Measurements from ENCODE around the gene ILF2.

The ILF2 gene

GRCh38 chr1:153688736-153689328 lies 18.0 kb upstream of the ILF2 start:
- no peak for DNase-seq (ENCODE audit: extremely low spot score)
- POLR2A ChIA-PET: no interaction called here
- CTCF ChIA-PET: interaction anchor here (0.7 kb wide), 1 partner anchor 298 kb away, joined by 3 read pairs; no protein-coding TSS in a partner anchor
- TF ChIP-seq CTCF (IDR thresholded peaks at IDR 0.05; ENCODE audit: control extremely low read depth, extremely low read depth, low read depth, missing control alignments): no peak

GRCh38 chr1:153688276-153688675 lies 17.5 kb upstream of the ILF2 start:
- CTCF ChIA-PET: no interaction called here
- no peak for TF ChIP-seq CTCF (IDR thresholded peaks at IDR 0.05; ENCODE audit: control extremely low read depth, extremely low read depth, low read depth, missing control alignments)
- POLR2A ChIA-PET: no interaction called here
- DNase-seq (ENCODE audit: extremely low spot score): peak; percentile 6

- CTCF ChIA-PET: no interaction called here
- POLR2A ChIA-PET: interaction anchor here (0.6 kb wide), 1 partner anchor 29 kb away, joined by 3 read pairs; no protein-coding TSS in a partner anchor
- DNase-seq (ENCODE audit: extremely low spot score): no peak
- TF ChIP-seq CTCF (IDR thresholded peaks at IDR 0.05; ENCODE audit: control extremely low read depth, extremely low read depth, low read depth, missing control alignments): no peak
These were observed 16.7 kb upstream of the ILF2 start for GRCh38 chr1:153687346-153688125.

GRCh38 chr1:153685544-153686340 lies 14.9 kb upstream of the ILF2 start:
- no peak for DNase-seq (ENCODE audit: extremely low spot score)
- no peak for TF ChIP-seq CTCF (IDR thresholded peaks at IDR 0.05; ENCODE audit: control extremely low read depth, extremely low read depth, low read depth, missing control alignments)
- POLR2A ChIA-PET: no interaction called here
- CTCF ChIA-PET: interaction anchor here (0.9 kb wide), 1 partner anchor 87 kb away, joined by 3 read pairs; no protein-coding TSS in a partner anchor

- CTCF ChIA-PET: interaction anchor here (1.0 kb wide), 1 partner anchor 28 kb away, joined by 3 read pairs; no protein-coding TSS in a partner anchor
These were observed 14.1 kb upstream of the ILF2 start for GRCh38 chr1:153684892-153685291.

More at GRCh38 chr1:153684892-153685291, 14.1 kb upstream of the ILF2 start:
- no peak for TF ChIP-seq CTCF (IDR thresholded peaks at IDR 0.05; ENCODE audit: control extremely low read depth, extremely low read depth, low read depth, missing control alignments)
- no peak for DNase-seq (ENCODE audit: extremely low spot score)
- POLR2A ChIA-PET: no interaction called here

Data from GM10248 (cell line).